ENCODE data around the gene PPFIA2. TPM values are rescaled to one million over a fixed set of nuclear protein-coding genes. Genes with fewer than 3 reads are reported as not detected.

The PPFIA2 gene
- polyA plus RNA-seq, 1 donor (not counting 4 experiments of a cell fraction or from before 2014, with no cell fraction given): not detected

GRCh38 chr12:81325086-81325485 is 434.1 kb downstream of the PPFIA2 start:
- no peak overlapping the region for H3K4me2 ChIP-seq (ENCODE audit: control insufficient read depth, extremely low read depth, insufficient read depth, low read depth, low read length)
- dilution Hi-C loops (cut with MboI; ENCODE audit: extremely low pct_ligation_motif_present, low sequenced_read_pairs): no loop called here
- FAIRE-seq (no peak), DNase-seq (ENCODE audit: low read depth, low spot score) (no peak)
- TF ChIP-seq EZH2 (IDR thresholded peaks at IDR 0.05; ENCODE audit: low read length) (no peak), CTCF (optimal IDR thresholded peaks at IDR 0.05 in 1 of 3, IDR thresholded peaks at IDR 0.05 in 1 of 3, conservative IDR thresholded peaks at IDR 0.05 in 1 of 3; ENCODE audit: extremely low read depth in 1 of 3, insufficient read depth in 2 of 3, low read length in 3 of 3) (no peak)
- H3K36me3 ChIP-seq (ENCODE audit: control insufficient read depth in 2 of 2, extremely low read depth in 1 of 2, insufficient read depth in 2 of 2, low read length in 2 of 2): no peaks in the 10 kb centered on the region
- no peaks in the 10 kb centered on the region for H3K27me3 ChIP-seq (ENCODE audit: control insufficient read depth, extremely low read depth, insufficient read depth, low read length)
- no peaks in the 10 kb centered on the region for H3K9me3 ChIP-seq (ENCODE audit: control insufficient read depth, low read depth, low read length)
- H3K27ac ChIP-seq (ENCODE audit: control insufficient read depth, insufficient read depth, low read length): no peak overlapping the region
- no peak overlapping the region for H3K4me3 ChIP-seq (ENCODE audit: control insufficient read depth in 2 of 3, extremely low read depth in 1 of 3, insufficient read depth in 2 of 3, low read depth in 1 of 3, low read length in 3 of 3)
- no peaks in the 10 kb centered on the region for H4K20me1 ChIP-seq (ENCODE audit: control insufficient read depth, extremely low read depth, insufficient read depth, low read length)
- H3K9ac ChIP-seq (ENCODE audit: control insufficient read depth, extremely low read depth, insufficient read depth, low read length): no peak overlapping the region
- no peak overlapping the region for H2AFZ ChIP-seq (ENCODE audit: control insufficient read depth, low read length)
- H3K4me1 ChIP-seq (ENCODE audit: control insufficient read depth, extremely low read depth, insufficient read depth, low read length): no peaks in the 10 kb centered on the region
- no peaks in the 10 kb centered on the region for H3K9me1 ChIP-seq (ENCODE audit: control insufficient read depth, extremely low read depth, insufficient read depth, low read length)
- no peaks in the 10 kb centered on the region for H3K79me2 ChIP-seq (ENCODE audit: control insufficient read depth, insufficient read depth, low read length)

GRCh38 chr12:81314903-81315531 is 444.1 kb downstream of the PPFIA2 start:
- Histone ChIP-seq H3K9me3 (ENCODE audit: control insufficient read depth, low read depth, low read length) (no peaks in the 10 kb centered on the region), H3K4me2 (ENCODE audit: control insufficient read depth, extremely low read depth, insufficient read depth, low read depth, low read length) (no peak overlapping the region), H3K27me3 (ENCODE audit: control insufficient read depth, extremely low read depth, insufficient read depth, low read length) (no peaks in the 10 kb centered on the region), H3K4me3 (ENCODE audit: control insufficient read depth in 2 of 3, extremely low read depth in 1 of 3, insufficient read depth in 2 of 3, low read depth in 1 of 3, low read length in 3 of 3) (no peak overlapping the region), H3K36me3 (ENCODE audit: control insufficient read depth in 2 of 2, extremely low read depth in 1 of 2, insufficient read depth in 2 of 2, low read length in 2 of 2) (no peaks in the 10 kb centered on the region), H3K4me1 (ENCODE audit: control insufficient read depth, extremely low read depth, insufficient read depth, low read length) (no peaks in the 10 kb centered on the region), H3K9ac (ENCODE audit: control insufficient read depth, extremely low read depth, insufficient read depth, low read length) (no peak overlapping the region), H4K20me1 (ENCODE audit: control insufficient read depth, extremely low read depth, insufficient read depth, low read length) (no peaks in the 10 kb centered on the region), H3K9me1 (ENCODE audit: control insufficient read depth, extremely low read depth, insufficient read depth, low read length) (no peaks in the 10 kb centered on the region), H3K27ac (ENCODE audit: control insufficient read depth, insufficient read depth, low read length) (no peak overlapping the region), H2AFZ (ENCODE audit: control insufficient read depth, low read length) (no peak overlapping the region), H3K79me2 (ENCODE audit: control insufficient read depth, insufficient read depth, low read length) (no peaks in the 10 kb centered on the region)
- TF ChIP-seq EZH2 (IDR thresholded peaks at IDR 0.05; ENCODE audit: low read length): no peak
- FAIRE-seq: no peak
- dilution Hi-C loops (cut with MboI; ENCODE audit: extremely low pct_ligation_motif_present, low sequenced_read_pairs): no loop called here
- no peak for DNase-seq (ENCODE audit: low read depth, low spot score)

- Histone ChIP-seq H3K4me2 (ENCODE audit: control insufficient read depth, extremely low read depth, insufficient read depth, low read depth, low read length) (no peak overlapping the region), H3K9me3 (ENCODE audit: control insufficient read depth, low read depth, low read length) (no peaks in the 10 kb centered on the region), H3K79me2 (ENCODE audit: control insufficient read depth, insufficient read depth, low read length) (no peaks in the 10 kb centered on the region), H3K9ac (ENCODE audit: control insufficient read depth, extremely low read depth, insufficient read depth, low read length) (no peak overlapping the region), H2AFZ (ENCODE audit: control insufficient read depth, low read length) (no peak overlapping the region), H3K27ac (ENCODE audit: control insufficient read depth, insufficient read depth, low read length) (no peak overlapping the region), H3K9me1 (ENCODE audit: control insufficient read depth, extremely low read depth, insufficient read depth, low read length) (no peaks in the 10 kb centered on the region), H3K4me3 (ENCODE audit: control insufficient read depth in 2 of 3, extremely low read depth in 1 of 3, insufficient read depth in 2 of 3, low read depth in 1 of 3, low read length in 3 of 3) (no peak overlapping the region), H3K36me3 (ENCODE audit: control insufficient read depth in 2 of 2, extremely low read depth in 1 of 2, insufficient read depth in 2 of 2, low read length in 2 of 2) (no peaks in the 10 kb centered on the region), H3K27me3 (ENCODE audit: control insufficient read depth, extremely low read depth, insufficient read depth, low read length) (no peaks in the 10 kb centered on the region), H4K20me1 (ENCODE audit: control insufficient read depth, extremely low read depth, insufficient read depth, low read length) (no peaks in the 10 kb centered on the region), H3K4me1 (ENCODE audit: control insufficient read depth, extremely low read depth, insufficient read depth, low read length) (no peaks in the 10 kb centered on the region)
- no peak for FAIRE-seq
- DNase-seq (ENCODE audit: low read depth, low spot score): no peak
- dilution Hi-C loops (cut with MboI; ENCODE audit: extremely low pct_ligation_motif_present, low sequenced_read_pairs): no loop called here
- no peak for TF ChIP-seq EZH2 (IDR thresholded peaks at IDR 0.05; ENCODE audit: low read length)
- TF ChIP-seq CTCF (optimal IDR thresholded peaks at IDR 0.05 in 1 of 3, IDR thresholded peaks at IDR 0.05 in 1 of 3, conservative IDR thresholded peaks at IDR 0.05 in 1 of 3; ENCODE audit: extremely low read depth in 1 of 3, insufficient read depth in 2 of 3, low read length in 3 of 3): no peak
Observed at GRCh38 chr12:81303935-81304334, 455.2 kb downstream of the PPFIA2 start.
